Activated T-helper 1 cell treated with Interleukin-2 at 50 U/mL for 16 hours (primary cell): ENCODE data around the gene FOXJ3.

Experiments
- DNase-seq: peaks from one replicate; pipeline ENCODE4 v3.0.0-alpha.2; 2020; ENCODE audit warnings: low read depth

Gene FOXJ3

DNA sequence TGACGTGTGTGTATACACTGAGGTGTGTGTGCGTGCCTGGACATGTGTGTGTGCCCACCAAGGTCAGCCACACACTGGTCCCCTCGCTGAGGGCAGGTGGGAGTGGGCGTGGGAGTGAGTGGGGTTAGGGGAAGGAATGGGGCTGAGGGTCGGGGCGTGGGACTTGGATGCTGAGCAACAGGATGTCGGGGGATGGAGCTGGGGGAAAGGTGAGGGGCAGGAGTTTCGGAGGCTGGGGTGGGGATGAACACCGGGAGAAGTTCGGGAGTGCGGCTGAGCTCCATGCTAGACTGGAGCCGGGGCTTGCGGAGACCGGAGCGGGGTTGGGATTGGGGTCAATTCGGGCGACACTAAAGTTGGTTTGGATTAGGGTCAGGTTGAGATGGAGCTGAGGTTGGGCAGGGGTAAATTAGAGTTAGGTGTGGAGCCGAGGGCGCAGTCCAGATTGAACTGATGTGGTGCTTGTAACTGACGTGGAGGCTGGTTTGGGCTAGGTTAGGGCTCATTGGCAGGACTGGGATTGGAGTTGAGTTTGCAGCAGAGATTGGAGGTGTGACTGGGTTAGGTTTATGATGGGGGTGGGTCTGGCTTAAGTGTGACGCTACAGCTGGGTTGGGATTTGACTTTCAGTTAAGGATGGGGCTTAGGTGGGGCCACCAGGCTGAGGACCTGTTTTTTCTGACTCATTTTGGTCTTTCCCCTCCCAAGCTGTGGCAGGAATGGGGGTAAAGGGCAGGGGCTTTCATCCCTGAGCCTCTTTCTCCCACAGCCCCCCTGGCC is 167.2 kb downstream of the FOXJ3 start:
- DNase-seq: no peak

- DNase-seq: no peak
Observed at GRCh38 chr1:42165511-42166210, 169.4 kb downstream of the FOXJ3 start.

- no peak for DNase-seq
Observed at GRCh38 chr1:42164551-42165420, 170.2 kb downstream of the FOXJ3 start, which contains the start of gene GUCA2A. Gene GUCA2A, minus strand, starts transcription at chr1:42164745. Its CDS starts 33 bp downstream, at chr1:42164712.

- no peak for DNase-seq
Observed at GRCh38 chr1:42163536-42164503, 171.2 kb downstream of the FOXJ3 start.

- no peak for DNase-seq
Observed at GRCh38 chr1:42163114-42163513, 171.9 kb downstream of the FOXJ3 start.

GRCh38 chr1:42162181-42162580 is 172.9 kb downstream of the FOXJ3 start:
- DNase-seq: no peak

GRCh38 chr1:42158189-42158588 is 176.8 kb downstream of the FOXJ3 start:
- no peak for DNase-seq

DNA sequence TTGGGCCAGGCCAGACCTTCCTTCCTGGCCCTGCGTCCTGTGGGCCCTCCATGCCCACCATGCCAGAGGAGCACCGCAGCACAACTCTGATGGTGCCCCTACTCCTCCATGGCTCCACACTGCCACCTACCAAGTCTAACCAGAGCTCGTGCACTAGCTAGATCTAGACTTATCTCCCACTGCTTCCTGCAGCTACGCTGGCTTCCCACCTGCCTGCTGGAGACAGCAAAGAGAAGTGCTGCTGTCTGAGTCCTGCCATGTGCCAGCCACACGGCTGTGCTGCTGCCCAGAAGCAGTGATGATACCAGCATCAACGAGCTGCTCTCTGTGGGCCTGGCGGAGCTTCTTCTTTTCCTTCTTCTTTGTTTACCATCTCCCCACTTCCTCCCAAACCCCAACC is 177.4 kb downstream of the FOXJ3 start:
- no peak for DNase-seq

- no peak for DNase-seq
Observed at GRCh38 chr1:42155362-42155761, 179.7 kb downstream of the FOXJ3 start.

DNA sequence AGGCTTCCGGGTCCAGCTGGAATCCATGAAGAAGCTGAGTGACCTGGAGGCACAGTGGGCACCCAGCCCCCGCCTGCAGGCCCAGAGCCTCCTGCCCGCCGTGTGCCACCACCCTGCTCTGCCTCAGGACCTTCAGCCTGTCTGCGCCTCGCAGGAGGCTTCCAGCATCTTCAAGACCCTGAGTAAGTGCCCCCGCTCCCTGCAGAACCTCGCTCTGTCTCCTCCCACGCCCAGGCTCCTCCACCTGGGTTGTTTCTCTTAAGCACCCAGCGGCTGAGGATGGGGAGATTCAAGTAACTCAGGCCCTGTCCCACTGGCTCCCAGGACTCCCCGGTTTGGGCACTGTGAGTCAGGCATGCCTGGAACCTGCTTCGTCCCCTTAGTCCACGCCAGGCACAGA is 180.3 kb downstream of the FOXJ3 start:
- DNase-seq: no peak

GRCh38 chr1:42153624-42154023 is 181.4 kb downstream of the FOXJ3 start:
- DNase-seq: no peak

- DNase-seq: no peak
Observed at GRCh38 chr1:42152907-42153600, 182.0 kb downstream of the FOXJ3 start, which contains the start of gene GUCA2B. Gene GUCA2B, plus strand, starts transcription at chr1:42153410. Its CDS starts 41 bp downstream, at chr1:42153451.

DNA sequence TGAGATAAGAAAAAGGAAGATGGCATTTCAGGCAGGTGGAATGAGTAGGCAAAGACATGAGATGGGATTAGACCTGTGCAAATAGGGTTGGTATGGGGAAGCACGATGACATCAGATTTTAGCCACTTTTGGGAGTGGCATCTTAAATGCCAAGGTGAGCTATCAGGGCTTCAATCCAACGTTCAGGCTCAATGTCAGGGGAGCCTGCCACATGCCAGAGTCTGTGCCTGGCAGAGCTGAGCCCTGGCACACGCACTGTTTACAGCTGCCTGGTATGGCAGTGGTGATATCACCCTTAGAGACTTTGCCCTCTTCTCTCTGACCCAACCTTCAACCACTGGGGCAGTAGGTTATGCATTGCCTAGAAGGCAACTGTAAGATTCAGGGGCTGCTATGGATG is 182.9 kb downstream of the FOXJ3 start:
- no peak for DNase-seq

DNA sequence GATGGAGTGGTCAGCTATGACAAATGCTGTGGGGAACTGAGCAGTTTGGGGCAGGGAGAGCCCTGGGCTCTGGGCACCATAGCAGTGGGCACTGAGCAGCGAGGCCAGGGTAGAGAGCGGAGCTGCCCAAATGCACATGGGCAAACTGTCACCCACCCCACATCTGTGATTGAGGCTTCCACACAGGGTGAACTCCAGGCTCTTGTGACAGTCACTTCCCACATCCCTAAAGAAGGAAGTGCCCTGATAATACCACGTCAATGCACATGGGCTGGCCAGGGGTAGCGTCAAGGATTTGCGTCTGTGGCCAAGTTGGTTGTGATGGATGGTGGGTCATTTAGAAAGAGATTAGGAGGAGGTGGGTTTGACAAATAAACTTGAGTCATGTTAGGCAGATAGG is 184.4 kb downstream of the FOXJ3 start:
- DNase-seq: no peak

DNA sequence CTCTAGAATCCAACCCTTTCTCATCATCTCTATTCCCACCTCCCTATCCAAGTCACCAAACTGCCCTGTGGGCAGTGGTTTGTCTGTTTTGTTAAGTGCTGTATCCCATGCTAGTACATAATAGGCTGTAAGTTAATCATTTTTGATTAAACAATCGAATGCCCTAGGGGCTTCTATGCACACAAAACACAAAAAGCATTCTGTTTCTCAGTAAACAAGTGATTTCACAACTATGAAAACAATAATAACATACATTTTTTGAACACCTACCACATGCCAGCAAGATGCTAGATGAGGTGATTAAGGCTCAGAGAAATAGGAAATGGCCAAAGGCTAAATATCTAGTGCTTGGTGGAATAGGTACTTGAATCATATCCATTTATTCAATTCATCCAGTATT is 186.9 kb downstream of the FOXJ3 start:
- no peak for DNase-seq

DNA sequence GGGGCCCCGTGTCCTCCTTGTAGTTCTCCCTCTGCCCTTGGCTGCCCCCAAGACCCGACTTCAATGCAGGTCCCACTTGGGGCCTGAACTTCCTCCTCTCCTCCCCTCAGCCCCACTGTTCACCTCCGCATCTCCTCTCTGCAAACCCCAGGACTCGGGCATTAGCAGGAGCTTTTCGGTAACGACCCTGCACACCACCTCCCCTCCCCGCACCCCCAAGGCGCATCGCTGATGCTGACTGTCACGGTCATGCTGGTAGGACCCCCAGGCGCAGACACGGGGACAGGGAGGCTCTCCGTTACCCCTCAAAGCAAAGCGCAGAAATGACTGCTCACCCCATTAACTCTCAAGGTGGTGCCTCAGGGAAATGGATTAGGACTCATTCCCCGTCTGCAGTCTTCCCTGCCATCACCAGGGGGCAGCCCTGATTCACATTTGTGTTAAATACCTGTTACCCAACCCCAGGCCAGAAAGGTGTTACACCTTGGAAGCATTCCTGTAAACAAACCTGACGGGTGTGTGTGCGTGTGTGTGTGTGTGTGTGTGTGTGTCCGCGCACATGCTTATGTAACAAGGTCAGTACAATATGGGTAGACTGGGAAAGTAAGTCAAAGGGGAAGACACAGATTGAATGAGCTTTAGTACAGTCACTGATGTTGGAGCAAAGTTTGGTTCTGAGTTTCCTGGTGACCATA is 188.3 kb downstream of the FOXJ3 start:
- peak; percentile 37 for DNase-seq

DNA sequence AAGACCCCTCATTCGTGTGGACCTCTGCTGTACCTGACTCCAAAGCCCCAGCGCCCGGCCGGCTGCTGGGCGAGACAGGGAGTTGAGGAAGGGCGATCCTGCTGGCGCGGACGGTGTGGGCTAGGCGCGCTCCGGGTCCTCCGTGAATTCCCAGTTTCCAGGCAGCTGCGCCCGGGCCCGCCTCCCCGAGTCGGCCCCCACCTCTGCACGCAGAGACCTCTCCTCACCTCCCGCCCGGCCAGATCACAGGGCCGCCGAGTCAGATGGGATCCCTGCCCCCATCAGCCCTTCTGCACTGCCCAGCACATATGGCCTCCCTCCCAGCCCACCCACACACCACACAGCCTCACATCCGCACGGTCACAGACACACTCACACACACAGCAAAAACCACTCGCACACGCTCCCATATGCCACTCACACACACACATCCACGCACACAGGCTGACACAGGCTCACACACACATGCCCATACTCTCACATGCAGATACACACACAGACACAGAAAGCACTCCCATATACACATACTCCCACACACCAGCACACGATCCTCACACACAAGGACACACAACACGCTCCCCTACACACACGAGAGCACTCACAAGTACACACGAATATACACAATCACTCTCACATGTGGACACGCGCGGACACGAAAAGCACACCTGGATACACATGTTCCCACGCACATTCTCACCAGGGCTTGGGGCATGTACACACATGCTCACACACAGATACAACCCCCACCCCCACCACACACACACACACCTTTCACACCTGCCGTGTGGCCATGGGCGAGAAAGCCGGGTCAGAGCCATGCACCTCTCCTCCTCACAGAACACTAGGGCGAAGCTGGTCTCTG is 189.0 kb downstream of the FOXJ3 start:
- no peak for DNase-seq

- DNase-seq: no peak
Observed at GRCh38 chr1:42145389-42145716, 189.7 kb downstream of the FOXJ3 start.

- DNase-seq: no peak
Observed at GRCh38 chr1:42144711-42145388, 190.2 kb downstream of the FOXJ3 start.
